Karpas-422 (cell line): ENCODE data around the gene C1orf53. TPM values are rescaled to one million over a fixed set of nuclear protein-coding genes. Genes with fewer than 3 reads are reported as not detected.

Experiments used
- DNase-seq: peaks from one replicate; pipeline ENCODE4 v3.0.0-alpha.2; 2015
- H2AFZ ChIP-seq: fragments of 200-600 bp; sonication (generic); 2 replicates; pipeline ENCODE4 v1.6.1; 2014; ENCODE audit warnings: antibody characterized with exemption, low read length, mixed read lengths
- H3K27ac ChIP-seq: fragments of 200-600 bp; sonication (generic); 2 replicates; pipeline ENCODE4 v1.5.1; 2014; ENCODE audit warnings: mild to moderate bottlenecking, low read length, moderate library complexity
- H3K27me3 ChIP-seq: fragments of 200-600 bp; sonication (generic); 2 replicates; pipeline ENCODE4 v1.6.1; 2014; ENCODE audit warnings: low read length, mixed read lengths
- H3K36me3 ChIP-seq: fragments of 200-600 bp; sonication (generic); 2 replicates; pipeline ENCODE4 v1.6.1; 2014; ENCODE audit warnings: low read length, mixed read lengths; ENCODE audit not compliant: insufficient read depth
- H3K4me1 ChIP-seq: fragments of 200-600 bp; sonication (generic); 2 replicates; pipeline ENCODE4 v1.6.1; 2014; ENCODE audit warnings: mild to moderate bottlenecking, low read length, mixed read lengths
- H3K4me2 ChIP-seq: fragments of 200-600 bp; sonication (generic); 2 replicates; pipeline ENCODE4 v1.6.1; 2014; ENCODE audit warnings: low read length, low read depth, mild to moderate bottlenecking; ENCODE audit not compliant: poor library complexity, severe bottlenecking
- H3K4me3 ChIP-seq: fragments of 200-600 bp; sonication (generic); 2 replicates; pipeline ENCODE4 v1.5.1; 2014; ENCODE audit warnings: mild to moderate bottlenecking, antibody characterized with exemption, low read length, mixed read lengths
- H3K79me2 ChIP-seq: fragments of 200-600 bp; sonication (generic); 2 replicates; pipeline ENCODE4 v1.6.1; 2014; ENCODE audit warnings: mild to moderate bottlenecking, low read length, mixed read lengths
- H3K9ac ChIP-seq: fragments of 200-600 bp; sonication (generic); 2 replicates; pipeline ENCODE4 v1.6.0; 2014; ENCODE audit warnings: low read length
- H3K9me2 ChIP-seq: fragments of 200-600 bp; sonication (generic), shearing (Covaris generic); replicated peaks from 2 replicates; pipeline ENCODE4 v1.6.0; 2014; ENCODE audit warnings: mild to moderate bottlenecking, low read length, moderate library complexity; ENCODE audit not compliant: insufficient read depth
- H3K9me3 ChIP-seq: fragments of 300-700, 200-600 bp; sonication (generic); 2 replicates; pipeline ENCODE4 v1.6.1; 2014; ENCODE audit warnings: low read length, mixed read lengths
- H4K20me1 ChIP-seq: fragments of 200-600 bp; sonication (generic); 2 replicates; pipeline ENCODE4 v1.6.1; 2014; ENCODE audit warnings: mild to moderate bottlenecking, antibody characterized with exemption, low read length, low read depth; ENCODE audit not compliant: insufficient read depth
- total RNA-seq: library from RNA; depleted of rRNA; stranded (reverse); fragments of >200 nt; shearing (Covaris generic); gene quantifications from 2 replicates; pipeline ENCODE4 v1.2.3, GENCODE V29; 2014; ENCODE audit warnings: low replicate concordance

Gene C1orf53
- total RNA-seq, 1 experiment from 2014 or later, result 7.8 TPM

- H3K4me1 ChIP-seq, result no peaks in the 10 kb centered on the region
- no peak overlapping the region for H3K9ac ChIP-seq
These were observed 13.6 kb downstream of the C1orf53 start for GRCh38 chr1:197915862-197916499.

GRCh38 chr1:197916500-197916983, 14.1 kb downstream of the C1orf53 start:
- H3K4me2 ChIP-seq, result no peak overlapping the region
- no peaks in the 10 kb centered on the region for H3K27me3 ChIP-seq
- H4K20me1 ChIP-seq, result no peaks in the 10 kb centered on the region
- no peaks in the 10 kb centered on the region for H3K4me1 ChIP-seq
- H2AFZ ChIP-seq, result no peak overlapping the region
- no peak for DNase-seq
- H3K79me2 ChIP-seq, result no peaks in the 10 kb centered on the region
- H3K36me3 ChIP-seq, result no peaks in the 10 kb centered on the region
- H3K9ac ChIP-seq, result no peak overlapping the region
- no peaks in the 10 kb centered on the region for H3K9me2 ChIP-seq
- no peaks in the 10 kb centered on the region for H3K9me3 ChIP-seq
- H3K4me3 ChIP-seq, result no peak overlapping the region
- no peak overlapping the region for H3K27ac ChIP-seq

More at GRCh38 chr1:197915862-197916499, 13.6 kb downstream of the C1orf53 start:
- DNase-seq, result no peak
- Histone ChIP-seq H3K4me3 (no peak overlapping the region), H3K36me3 (no peaks in the 10 kb centered on the region), H3K9me2 (no peaks in the 10 kb centered on the region), H3K4me2 (no peak overlapping the region), H2AFZ (no peak overlapping the region), H3K9me3 (no peaks in the 10 kb centered on the region), H3K27me3 (no peaks in the 10 kb centered on the region), H3K27ac (no peak overlapping the region), H4K20me1 (no peaks in the 10 kb centered on the region), H3K79me2 (no peaks in the 10 kb centered on the region)

- Histone ChIP-seq H3K9ac (no peak overlapping the region), H3K9me2 (no peaks in the 10 kb centered on the region), H4K20me1 (no peaks in the 10 kb centered on the region), H3K9me3 (no peaks in the 10 kb centered on the region), H3K27ac (no peak overlapping the region), H3K4me3 (no peak overlapping the region), H2AFZ (no peak overlapping the region), H3K4me1 (no peaks in the 10 kb centered on the region), H3K36me3 (no peaks in the 10 kb centered on the region), H3K79me2 (no peaks in the 10 kb centered on the region), H3K4me2 (no peak overlapping the region), H3K27me3 (no peaks in the 10 kb centered on the region)
- DNase-seq, result no peak
These were observed 15.6 kb downstream of the C1orf53 start for GRCh38 chr1:197917805-197918651.

DNA sequence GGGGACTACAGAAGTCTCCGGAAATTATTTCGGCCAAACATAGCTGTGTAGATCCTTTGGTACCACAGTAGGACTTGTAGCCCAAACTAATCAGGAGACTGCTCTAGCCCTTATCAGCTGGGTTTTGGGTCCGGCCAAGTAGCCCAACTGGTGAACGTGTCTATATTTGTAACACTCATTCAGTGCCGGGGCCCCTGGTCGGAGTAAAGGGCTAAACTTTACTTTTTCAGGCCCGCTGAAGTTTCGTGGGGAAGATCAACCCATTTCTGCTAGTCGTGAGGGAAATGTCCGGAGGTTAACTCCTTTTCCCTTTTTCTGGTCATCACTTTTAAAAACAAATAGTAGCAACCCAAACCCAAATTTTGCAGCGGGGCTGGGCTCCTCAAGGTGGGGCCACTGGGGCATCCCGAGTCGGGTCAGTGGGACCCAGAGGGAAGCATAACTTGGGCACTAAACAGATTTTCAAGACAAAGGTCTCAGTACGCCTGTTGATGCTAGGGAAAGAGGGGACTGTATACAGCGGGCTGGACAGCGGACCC, 16.4 kb downstream of the C1orf53 start:
- Histone ChIP-seq H4K20me1 (no peaks in the 10 kb centered on the region), H3K9ac (no peak overlapping the region), H3K4me3 (no peak overlapping the region), H2AFZ (no peak overlapping the region), H3K27ac (no peak overlapping the region), H3K9me3 (no peaks in the 10 kb centered on the region), H3K79me2 (no peaks in the 10 kb centered on the region), H3K9me2 (no peaks in the 10 kb centered on the region), H3K4me1 (no peaks in the 10 kb centered on the region), H3K4me2 (no peak overlapping the region), H3K27me3 (no peaks in the 10 kb centered on the region), H3K36me3 (no peaks in the 10 kb centered on the region)
- DNase-seq, result no peak

GRCh38 chr1:197919346-197920066, 17.1 kb downstream of the C1orf53 start:
- no peaks in the 10 kb centered on the region for H3K9me3 ChIP-seq
- no peak overlapping the region for H2AFZ ChIP-seq
- no peaks in the 10 kb centered on the region for H3K9me2 ChIP-seq
- no peak overlapping the region for H3K27ac ChIP-seq
- no peaks in the 10 kb centered on the region for H3K79me2 ChIP-seq
- DNase-seq, result no peak
- H3K4me1 ChIP-seq, result no peaks in the 10 kb centered on the region
- no peaks in the 10 kb centered on the region for H3K27me3 ChIP-seq
- no peak overlapping the region for H3K9ac ChIP-seq
- no peaks in the 10 kb centered on the region for H3K36me3 ChIP-seq
- no peak overlapping the region for H3K4me2 ChIP-seq
- H3K4me3 ChIP-seq, result no peak overlapping the region
- H4K20me1 ChIP-seq, result no peaks in the 10 kb centered on the region

GRCh38 chr1:197920067-197920396, 17.6 kb downstream of the C1orf53 start:
- Histone ChIP-seq H3K27me3 (no peaks in the 10 kb centered on the region), H3K4me2 (no peak overlapping the region), H3K79me2 (no peaks in the 10 kb centered on the region), H3K36me3 (no peaks in the 10 kb centered on the region), H3K27ac (no peak overlapping the region), H4K20me1 (no peaks in the 10 kb centered on the region), H3K9me3 (no peaks in the 10 kb centered on the region), H2AFZ (no peak overlapping the region), H3K9ac (no peak overlapping the region), H3K4me1 (no peaks in the 10 kb centered on the region), H3K9me2 (no peaks in the 10 kb centered on the region), H3K4me3 (no peak overlapping the region)
- no peak for DNase-seq

GRCh38 chr1:197920414-197921117, 18.1 kb downstream of the C1orf53 start:
- H3K4me1 ChIP-seq, result no peaks in the 10 kb centered on the region

More at GRCh38 chr1:197920414-197921117, 18.1 kb downstream of the C1orf53 start:
- no peak overlapping the region for H3K4me3 ChIP-seq
- H4K20me1 ChIP-seq, result no peaks in the 10 kb centered on the region
- H2AFZ ChIP-seq, result no peak overlapping the region
- no peaks in the 10 kb centered on the region for H3K9me3 ChIP-seq
- H3K9me2 ChIP-seq, result no peaks in the 10 kb centered on the region
- H3K36me3 ChIP-seq, result no peaks in the 10 kb centered on the region
- H3K79me2 ChIP-seq, result no peaks in the 10 kb centered on the region
- no peak for DNase-seq
- H3K27ac ChIP-seq, result no peak overlapping the region
- no peak overlapping the region for H3K9ac ChIP-seq
- no peak overlapping the region for H3K4me2 ChIP-seq
- no peaks in the 10 kb centered on the region for H3K27me3 ChIP-seq
